Activated naive CD4-positive, alpha-beta T cell treated with anti-CD3 and anti-CD28 coated beads, Interleukin-2, amount 50 U/mL, for 16 hours (primary cell): ENCODE results near the gene FCN2.
A peak's percentile ranks its signal among the peaks of the same experiment; 100 is the strongest.
"Not testable (repeated sequence)": the region's sequence is repeated elsewhere in the genome, so short reads cannot be mapped to it uniquely, and the experiment has no call there.

Source experiments
- DNase-seq: peaks from one replicate; pipeline ENCODE4 v3.0.0-alpha.2; 2020

The FCN2 gene

DNA sequence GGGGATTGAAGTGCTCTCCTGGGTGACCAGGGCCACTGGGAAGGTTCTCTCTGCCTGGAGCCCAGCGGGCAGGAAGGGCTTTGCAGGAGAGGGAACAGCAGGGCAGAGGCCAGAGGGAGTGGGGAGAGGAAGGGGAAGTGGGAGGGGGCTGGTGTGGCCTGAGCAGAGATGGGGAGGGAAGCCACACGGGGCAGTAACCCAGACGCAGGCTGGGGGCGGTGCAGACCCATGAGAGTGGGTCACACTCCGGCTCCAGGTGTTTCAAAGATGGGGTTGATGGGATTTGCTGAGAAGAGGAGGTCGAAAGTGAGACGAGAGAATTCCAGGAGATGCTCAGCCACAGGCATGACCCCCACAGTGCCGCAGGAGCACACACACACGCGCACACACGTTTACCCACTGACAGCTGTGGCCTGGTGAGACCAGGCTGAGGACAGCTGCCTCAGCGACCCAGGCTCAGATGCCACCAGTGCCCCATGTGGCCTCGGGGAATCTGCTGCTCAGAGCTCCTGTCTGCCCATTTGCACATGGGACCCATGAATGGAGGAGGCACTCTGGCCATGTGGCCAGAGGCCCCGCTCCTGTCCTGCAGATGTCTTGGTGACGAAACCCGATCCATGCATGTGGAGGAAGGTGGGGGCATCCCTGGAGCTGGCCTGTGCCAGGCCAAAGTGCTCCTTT lies 32.7 kb upstream of the FCN2 start:
- DNase-seq, result peak; percentile 7

DNA sequence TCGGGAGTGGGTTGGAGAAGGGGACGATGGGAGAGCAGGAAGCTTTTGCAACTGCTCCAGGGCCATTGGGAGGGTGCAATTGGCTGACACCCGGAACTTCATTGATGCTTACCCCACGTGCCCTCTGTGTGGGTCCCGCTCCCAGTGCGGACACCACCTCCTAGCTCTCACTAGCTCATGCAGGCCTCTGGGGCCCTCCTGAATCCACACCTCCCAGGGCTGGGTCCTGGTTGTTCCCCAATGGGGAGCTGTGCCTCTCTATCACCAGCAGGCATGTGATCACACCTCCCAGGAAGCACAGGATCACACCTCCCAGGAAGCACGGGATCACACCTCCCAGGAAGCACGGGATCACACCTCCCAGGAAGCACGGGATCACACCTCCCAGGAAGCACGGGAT lies 32.1 kb upstream of the FCN2 start:
- no peak for DNase-seq

DNA sequence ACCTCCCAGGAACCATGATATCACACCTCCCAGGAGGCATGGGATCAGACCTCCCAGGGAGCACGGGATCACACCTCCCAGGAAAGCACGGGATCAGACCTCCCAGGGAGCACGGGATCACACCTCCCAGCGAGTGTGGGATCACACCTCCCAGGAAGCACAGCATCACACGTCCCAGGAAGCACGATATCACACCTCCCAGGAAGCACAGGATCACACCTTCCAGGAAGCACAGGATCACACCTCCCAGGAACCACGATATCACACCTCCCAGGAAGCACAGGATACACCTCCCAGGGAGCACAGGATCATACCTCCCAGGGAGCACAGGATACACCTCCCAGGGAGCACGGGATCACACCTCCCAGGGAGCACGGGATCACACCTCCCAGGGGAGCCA lies 30.0 kb upstream of the FCN2 start:
- no peak for DNase-seq

DNA sequence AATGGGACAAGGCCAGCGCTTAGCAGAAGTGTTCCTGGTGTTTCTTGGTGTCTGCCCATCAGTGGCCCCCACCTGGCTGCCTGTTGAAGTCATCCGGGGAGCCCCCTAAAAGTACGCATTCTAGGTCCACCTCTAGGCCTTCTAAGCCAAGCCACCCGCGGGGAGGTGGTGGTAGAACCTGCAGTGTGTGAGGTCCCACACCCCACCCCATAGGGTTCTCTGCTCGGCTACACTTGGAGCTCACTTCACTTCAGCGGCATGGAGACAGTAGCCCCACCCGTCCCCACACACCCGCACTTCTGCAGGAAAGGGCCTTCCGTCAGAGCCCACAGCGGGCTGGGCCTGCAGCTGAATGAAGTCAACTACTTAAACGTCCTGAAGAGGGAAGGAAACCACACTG lies 29.6 kb upstream of the FCN2 start:
- no peak for DNase-seq

DNA sequence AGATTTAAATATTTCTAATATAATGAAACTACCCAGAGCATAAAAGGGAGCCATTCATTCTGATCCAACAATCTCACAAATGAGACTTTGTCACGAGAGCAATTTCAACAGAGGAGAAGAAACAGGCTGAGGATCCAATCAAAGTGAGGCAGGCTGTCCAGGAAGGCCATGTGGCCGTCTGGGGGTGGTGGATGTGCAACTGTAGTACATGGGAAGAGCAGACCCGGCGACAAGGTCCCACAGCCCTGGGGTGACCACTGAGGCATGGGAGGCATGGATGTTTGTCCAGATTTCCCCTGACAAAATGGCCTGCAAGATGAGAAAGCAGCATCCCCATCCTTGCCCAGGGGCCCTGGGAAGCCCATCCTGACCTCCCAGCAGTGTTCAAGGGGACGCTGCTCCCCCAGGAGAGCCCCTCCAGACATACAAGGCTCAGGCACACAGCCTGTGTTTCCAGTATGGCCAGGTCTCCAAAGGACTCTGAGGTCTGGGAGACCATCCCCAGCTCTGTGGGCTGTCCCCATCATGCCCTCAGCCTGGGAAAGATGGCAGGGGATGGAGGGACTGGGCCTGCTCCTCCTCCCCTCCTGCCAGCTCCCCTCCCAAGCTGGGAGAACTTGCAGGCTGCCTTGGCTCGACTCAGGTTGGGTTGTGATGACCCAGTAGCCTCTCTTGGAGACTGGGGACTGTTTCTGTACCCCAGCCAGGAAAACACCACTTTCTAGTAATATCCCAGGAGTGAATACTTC lies 27.5 kb upstream of the FCN2 start:
- DNase-seq, result no peak

DNA sequence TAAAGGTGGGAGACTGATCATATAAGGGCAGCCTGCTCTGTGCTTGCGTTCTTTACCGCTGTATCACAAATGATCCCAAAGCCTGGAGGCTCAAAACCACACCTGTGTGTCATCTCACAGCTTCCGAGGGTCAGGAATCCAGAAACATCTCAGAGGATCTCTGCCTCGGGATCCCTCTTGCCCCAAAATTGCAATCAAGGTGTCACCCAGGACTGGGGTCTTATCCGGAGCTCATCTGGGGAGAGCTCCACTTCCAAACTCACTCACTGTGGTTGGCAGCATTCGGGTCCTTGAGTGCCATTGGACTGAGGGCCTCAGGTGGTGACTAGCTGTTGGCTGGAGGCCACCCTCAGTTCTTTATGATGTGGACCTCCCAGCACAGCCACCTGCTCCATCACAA lies 26.7 kb upstream of the FCN2 start:
- DNase-seq, result no peak

DNA sequence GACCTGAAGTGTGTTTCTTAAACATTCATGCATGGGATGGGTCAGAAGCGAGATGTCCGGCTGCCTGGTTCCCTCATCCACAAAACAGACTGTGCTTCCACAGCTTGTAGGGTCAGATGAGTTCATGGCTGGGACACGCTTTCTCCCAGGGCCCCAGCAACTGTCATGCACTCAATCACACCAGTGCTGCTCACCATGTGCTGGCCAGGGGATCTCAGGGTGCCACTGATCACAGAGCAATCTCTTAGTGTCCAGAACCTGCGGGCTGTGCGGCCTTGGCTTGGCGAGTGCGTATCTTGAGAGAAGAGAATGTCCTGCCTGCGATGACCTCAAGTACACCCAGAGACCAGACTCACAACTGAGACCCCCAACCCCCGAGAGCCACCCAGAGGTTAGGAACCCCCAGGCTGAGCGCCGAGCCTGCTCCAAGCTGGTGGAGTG lies 26.0 kb upstream of the FCN2 start:
- no peak for DNase-seq

DNA sequence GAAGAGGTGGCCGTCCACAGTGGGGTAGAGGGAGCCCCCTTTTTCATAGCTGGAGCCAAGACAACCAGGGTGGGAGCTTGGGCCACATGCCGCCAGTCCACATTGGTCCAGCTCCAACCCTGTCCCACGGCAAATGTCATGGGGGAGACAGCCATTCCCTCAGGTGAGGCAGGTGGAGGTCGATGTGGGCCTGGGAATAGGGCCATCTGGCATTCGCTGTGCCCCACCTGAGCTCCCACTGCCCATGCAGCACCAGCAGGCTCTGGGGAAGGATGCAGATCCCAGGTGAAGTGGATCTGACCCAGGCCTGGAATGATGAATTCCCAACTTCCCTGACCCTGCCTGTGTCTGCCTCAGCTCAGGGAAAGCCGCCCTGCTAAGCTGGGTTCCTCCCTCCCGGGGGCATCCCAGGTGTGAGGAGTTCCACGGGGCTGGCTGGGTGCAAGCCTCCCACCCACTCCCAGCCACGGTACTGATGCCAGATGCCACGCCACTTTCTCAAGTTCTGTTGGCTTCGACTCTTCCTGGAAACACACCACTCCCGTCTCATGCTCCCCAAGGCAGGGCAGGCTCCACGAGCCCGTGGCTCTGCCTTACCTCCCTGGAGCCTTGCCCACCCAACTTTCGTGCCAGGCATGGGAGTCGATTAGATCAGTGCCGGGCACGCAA lies 25.2 kb upstream of the FCN2 start:
- DNase-seq, result no peak

DNA sequence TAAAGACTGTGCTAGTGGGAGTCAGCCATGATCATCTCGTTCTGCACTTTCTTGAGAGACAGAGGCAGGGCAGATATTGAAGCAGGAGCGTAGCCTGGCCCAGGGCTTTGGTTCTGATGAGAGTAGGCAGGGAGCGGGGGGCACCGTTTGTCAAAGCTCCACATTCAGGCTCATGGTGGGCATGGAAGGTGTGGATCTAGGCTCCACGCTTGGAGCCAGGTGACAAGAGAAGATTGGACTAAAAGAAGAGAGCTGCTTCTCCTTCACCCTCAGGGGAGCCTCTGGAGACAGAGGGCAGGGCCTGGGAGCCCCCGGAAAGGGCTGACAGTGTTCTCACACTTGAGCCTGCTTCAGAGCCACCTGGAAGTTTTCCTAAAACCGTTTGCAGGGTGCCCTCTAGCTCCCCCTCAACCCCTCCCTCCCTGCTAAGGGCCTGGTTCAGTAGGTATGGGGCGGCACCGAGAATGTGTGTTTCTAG lies 24.7 kb upstream of the FCN2 start:
- no peak for DNase-seq

DNA sequence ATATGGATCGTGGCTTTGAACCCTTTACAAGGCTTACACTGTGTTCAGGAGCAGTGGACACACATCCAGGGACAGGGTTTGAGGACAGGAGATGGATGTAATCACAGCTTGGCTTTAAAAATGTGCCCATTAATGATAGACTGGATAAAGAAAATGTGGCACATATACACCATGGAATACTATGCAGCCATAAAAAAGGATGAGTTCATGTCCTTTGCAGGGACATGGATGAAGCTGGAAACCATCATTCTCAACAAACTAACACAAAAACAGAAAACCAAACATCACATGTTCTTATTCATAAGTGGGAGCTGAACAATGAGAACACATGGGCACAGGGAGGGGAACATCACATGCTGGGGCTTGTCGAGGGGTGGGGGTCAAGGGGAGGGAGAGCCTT lies 23.2 kb upstream of the FCN2 start:
- DNase-seq, result not testable (repeated sequence)

DNA sequence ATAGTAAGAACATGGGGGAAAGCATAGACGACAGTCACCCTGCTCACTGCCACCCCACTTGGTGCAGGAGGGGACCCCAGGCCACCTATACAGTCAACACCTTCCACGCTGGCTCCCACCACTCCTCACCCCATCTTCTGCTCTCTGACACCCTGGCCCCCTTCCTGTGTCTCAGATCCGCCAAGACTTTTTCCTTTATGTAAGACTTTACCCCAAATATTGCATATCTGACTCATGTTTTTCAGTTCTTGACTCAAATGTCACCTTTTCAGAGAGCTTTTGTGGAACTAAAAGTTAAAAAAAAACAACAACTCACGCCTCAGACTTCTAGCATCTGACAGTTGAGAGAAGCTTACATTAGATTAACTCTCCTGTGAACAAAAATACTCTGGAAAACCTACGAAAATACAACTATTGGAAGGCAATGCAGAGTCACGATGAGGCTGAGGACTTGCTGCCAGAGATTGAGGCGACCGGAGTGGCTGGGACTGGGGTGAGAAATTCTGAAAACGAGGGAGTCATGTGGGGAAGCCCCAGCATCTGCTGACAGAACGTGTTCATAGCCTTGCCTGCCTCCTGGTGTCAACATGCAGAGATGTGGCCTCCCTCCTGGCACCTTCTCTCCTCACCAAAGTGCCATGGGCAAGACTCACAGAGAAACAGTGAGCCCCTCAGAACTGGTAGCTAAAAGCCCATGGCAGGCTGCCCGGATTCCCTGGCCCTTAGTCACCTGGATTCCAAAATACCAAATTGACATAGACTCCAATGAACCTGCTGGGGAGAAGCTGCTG lies 22.4 kb upstream of the FCN2 start:
- no peak for DNase-seq

DNA sequence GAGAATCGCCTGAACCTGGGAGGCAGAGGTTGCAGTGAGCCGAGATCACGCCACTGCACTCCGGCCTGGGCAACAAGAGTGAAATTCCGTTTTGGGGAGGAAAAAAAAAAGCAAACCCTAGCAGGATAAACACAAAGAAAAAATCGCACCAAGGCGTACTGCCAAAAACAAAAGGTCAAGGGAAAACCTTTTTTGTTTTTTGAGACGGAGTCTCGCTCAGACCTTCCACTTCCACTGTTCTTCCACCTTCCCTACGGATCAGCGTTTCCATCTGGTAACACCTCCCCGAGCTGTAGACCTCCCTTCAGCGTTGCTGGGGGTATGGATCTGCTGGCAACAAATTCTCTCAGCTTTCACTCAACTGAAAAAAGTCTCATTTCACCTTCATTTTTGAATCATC lies 20.1 kb upstream of the FCN2 start:
- no peak for DNase-seq

DNA sequence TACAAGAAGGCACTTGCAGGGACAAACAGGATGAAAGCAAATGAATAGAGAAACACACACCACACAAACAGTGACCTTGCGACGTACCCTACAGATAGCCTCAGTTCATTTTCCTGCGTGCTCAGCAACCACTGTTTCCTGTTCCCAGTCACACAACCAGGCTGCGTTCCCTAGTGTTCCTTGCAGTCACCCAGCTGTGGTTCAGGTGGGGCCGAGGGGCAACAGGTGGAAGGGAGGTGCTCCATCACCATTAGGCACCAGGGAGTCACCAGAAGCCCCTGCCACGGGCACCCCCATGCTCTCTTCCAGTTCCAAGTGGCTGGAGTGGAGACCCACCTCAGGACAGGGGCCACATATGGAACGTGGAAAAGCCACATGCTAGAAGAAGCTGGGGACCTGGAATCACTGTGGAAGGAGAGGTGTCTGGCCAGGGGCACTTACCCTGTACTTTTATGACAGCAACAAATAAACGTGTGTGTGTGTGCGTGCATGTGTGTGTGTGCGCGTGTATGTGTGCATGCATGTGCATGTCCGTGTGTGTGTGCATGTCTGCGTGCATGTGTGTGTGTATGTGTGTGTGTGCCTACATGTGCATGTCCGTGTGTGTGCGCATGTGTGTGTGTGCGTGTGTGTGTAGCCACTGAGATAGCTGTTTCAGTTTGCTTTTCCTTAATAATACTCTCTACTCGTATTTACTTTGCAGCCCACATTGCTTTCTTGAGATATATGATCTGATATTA lies 18.8 kb upstream of the FCN2 start:
- DNase-seq, result no peak

DNA sequence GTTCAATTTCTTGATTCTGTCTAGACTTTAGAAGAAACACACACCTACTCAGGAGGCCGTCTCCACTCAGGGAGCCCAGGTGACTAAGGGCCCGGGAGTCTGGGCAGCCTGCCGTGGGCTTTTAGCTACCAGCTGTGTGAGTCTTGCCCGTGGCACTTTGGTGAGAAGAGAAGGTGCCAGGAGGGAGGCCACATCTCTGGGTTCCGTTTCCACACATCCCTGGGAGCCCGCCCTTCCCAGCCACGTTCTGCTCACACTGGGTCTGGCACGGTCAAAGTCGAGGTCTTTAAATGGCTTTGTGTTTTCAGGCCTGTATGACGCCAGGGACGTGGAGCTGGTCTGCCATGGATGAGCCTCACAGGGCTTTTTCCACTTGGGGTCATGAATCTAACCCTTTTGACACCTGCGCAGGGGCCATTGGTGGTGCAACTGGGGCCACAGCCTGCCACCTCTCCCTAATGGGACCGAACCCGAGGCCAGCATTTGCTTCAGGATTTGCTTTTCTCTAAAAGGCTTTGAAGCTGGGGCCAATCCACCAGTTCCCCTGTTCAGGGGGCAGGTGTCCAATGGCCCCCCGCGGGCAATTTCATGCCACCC lies 17.2 kb upstream of the FCN2 start:
- no peak for DNase-seq

DNA sequence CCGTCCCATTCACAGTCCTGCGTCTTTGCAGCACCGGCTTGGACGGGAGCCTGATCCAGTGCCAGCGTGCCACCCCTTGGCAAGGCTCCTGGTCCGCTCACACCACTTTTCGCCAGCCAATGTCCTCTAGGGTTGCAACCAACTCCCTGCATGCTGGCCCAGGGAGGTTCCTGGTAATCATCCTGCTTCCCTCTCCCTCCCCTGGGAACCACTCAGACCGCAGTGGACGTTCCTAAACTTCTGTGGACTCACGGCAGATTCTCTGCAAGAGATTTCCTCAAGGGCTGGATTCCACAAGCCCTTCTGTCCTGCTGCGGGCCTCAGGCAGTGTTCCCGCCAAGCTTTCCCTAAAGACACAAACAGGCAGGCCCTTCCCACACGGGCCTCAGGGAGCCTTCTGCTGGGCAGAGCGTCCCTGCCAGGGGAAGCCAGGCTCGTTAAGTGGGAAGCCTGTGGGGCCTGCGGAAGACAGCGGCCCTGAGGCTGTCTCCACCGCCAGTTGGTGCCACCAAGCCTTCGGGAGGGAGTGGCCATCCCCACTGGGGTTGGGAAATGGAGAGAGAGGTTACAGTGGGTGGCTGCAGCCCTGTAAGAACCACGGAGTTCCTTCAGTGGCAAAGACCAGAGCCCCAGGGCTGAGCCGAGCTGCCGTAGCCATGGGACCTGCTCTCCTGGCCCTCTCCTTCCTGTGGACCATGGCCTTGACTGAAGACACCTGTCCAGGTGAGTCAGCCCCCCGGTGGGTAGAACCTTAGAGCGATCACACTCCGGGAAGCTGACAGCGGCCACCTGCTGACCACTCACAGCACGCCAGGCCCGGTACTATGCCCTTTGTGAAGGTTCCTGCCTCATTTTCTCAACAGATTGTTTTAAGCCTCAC lies 16.4 kb upstream of the FCN2 start:
- DNase-seq, result no peak

DNA sequence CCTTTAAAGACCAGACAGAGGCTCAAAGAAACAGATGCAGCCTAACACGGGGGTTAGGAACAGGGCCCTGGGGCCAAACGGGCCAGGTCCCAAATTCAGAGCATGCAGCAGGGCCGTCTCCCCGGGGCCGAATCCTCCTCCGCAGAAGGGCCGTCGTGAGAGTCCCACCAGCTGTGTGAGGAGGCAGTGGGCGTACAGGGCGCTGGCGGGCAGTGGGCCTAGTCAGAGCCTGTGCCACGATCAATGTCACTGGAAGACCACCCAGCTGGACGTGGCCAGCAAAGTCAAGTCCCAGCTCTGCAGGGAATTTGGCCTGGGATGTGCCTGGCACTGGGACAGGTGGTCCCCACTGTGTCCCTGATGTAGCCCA lies 15.8 kb upstream of the FCN2 start:
- DNase-seq, result no peak

DNA sequence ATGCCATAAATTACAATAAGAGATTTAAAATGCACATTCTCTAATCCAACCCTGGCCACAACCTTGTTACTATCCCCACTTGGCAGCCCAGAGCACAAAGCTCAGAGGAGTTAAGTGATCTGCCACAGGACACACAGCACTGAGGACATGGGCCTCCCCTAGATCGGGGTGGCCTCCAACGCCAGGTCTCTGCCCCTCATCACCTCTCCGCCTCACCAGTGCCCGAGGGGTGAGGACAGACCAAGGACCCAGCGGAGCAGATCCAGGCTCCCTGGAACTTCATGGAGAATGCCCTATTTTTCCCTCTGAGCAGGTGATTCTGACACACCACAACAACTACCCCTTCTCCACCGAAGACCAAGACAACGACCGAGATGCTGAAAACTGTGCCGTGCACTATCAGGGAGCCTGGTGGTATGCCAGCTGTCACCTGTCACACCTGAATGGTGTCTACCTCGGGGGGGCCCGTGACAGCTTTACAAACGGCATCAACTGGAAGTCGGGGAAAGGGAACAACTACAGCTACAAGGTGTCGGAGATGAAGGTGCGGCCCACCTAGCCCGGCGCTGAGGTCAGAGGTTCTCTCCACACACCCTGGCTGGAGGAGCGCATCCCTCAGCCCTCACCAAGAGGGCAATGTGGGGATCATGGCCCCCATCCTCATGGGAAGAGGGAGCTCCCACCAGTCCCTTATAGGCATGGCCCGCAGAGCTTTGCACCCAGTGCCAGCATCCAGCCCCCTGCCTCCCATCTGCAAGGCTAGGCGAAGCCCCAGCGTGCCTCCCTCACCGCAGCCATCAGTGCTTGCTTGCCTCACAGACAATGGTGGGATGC lies 12.5 kb upstream of the FCN2 start:
- DNase-seq, result no peak

DNA sequence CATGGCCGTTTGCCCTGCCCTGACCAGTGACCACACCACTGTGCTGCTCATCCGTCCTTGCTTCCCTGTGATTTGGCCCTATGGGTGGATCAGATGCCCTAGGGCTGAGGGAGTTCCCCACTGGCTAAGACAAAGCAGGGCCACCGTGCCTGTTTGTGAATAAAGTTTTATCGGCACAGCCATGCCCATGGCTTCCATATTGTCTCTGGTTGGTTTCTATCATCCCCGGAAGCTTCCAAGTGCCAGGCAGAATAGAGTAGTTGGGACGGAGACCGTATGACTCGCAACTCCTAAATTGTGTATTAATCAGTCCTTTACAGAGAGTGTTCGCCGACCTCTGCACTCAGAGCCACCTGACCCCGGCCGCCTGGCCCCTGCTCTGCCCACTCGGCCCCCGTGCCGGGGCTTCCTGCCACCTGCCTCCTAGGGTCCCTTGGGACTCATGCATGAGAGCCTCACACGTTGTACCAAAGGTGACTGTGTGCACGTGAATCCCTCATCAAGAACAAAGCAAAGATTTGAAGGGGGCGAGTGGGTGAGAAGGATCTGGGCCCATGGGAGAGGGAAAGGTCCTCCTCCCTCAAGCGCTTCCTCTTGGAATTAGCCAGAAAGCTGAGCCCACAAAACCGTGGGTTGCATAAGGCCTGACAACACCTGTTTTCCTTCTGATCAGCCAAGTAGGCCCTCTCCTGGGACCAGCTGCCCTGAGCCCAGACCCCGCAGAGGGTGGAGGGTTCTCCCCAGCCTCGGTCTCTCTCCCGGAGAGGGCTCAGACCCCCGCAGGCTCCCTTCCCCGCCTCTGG lies 11.7 kb upstream of the FCN2 start:
- no peak for DNase-seq
